Measurements from ENCODE around the gene THEM5.

DNA sequence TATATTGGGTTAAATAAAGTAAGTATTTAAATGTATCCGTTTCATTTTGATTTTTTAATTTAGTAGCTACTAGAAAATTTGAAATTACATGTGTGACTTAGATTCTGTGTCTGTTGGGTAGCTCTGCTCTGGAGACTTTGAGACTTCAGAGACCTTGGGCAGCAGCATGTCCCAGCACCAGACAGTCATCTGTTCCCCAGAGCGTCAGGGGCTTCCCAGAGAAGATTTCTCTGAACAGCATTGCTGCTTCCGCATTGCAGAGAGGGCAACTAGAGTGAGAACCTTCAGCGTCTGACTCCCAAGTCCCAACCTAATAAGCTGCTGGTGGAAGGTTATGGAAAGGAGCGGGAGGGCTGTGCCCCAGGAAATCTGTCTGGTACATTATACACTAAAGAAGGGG lies 54.9 kb downstream of the THEM5 start:
- TF ChIP-seq GATA3 (IDR thresholded peaks at IDR 0.05; ENCODE audit: low read depth, low read length) (no peak), GATA2 (IDR thresholded peaks at IDR 0.05; ENCODE audit: low read depth, low read length) (no peak)
